Endodermal cell (in vitro differentiated cells): ENCODE results near the gene RABGAP1L. TPM values are rescaled to one million over a fixed set of nuclear protein-coding genes. Genes with fewer than 3 reads are reported as not detected.

Experiments used
- DNase-seq: peaks from one replicate; pipeline ENCODE4 v3.0.0-alpha.2; 2017
- H3K27ac ChIP-seq: 2 replicates; pipeline ENCODE4 v1.5.1; 2013; ENCODE audit warnings: mild to moderate bottlenecking, low read depth, low read length, moderate library complexity
- H3K27me3 ChIP-seq: 2 replicates; pipeline ENCODE4 v1.6.1; 2013; ENCODE audit warnings: mild to moderate bottlenecking, low read length, moderate library complexity; ENCODE audit not compliant: insufficient read depth, control insufficient read depth, poor library complexity, severe bottlenecking
- H3K36me3 ChIP-seq: 2 replicates; pipeline ENCODE4 v1.7.0; 2013; ENCODE audit warnings: mild to moderate bottlenecking, low read length, moderate library complexity; ENCODE audit not compliant: control insufficient read depth, insufficient read depth
- H3K4me1 ChIP-seq: one replicate; pipeline ENCODE4 v1.7.0; 2013; ENCODE audit warnings: low read length; ENCODE audit not compliant: control insufficient read depth, insufficient read depth
- H3K4me3 ChIP-seq: 2 replicates; pipeline ENCODE4 v1.5.1; 2013; ENCODE audit warnings: mild to moderate bottlenecking, low read length, moderate library complexity
- H3K9ac ChIP-seq: 2 replicates; pipeline ENCODE4 v1.6.1; 2013; ENCODE audit warnings: mild to moderate bottlenecking, low read length, moderate library complexity; ENCODE audit not compliant: poor library complexity, severe bottlenecking; ENCODE audit errors: extremely low read depth
- H3K9me3 ChIP-seq: 2 replicates; pipeline ENCODE4 v1.6.1; 2013; ENCODE audit warnings: mild to moderate bottlenecking, low read length, moderate library complexity; ENCODE audit not compliant: control insufficient read depth
- H3K27ac Mint-ChIP-seq: 2 replicates; pipeline ENCODE4 v1.8.0; 2020; ENCODE audit warnings: mixed read lengths
- H3K27me3 Mint-ChIP-seq: 2 replicates; pipeline ENCODE4 v1.8.0; 2021; ENCODE audit warnings: mild to moderate bottlenecking, mixed read lengths; ENCODE audit not compliant: insufficient read depth
- H3K36me3 Mint-ChIP-seq: 2 replicates; pipeline ENCODE4 v1.8.0; 2020; ENCODE audit warnings: low read depth, mixed read lengths
- H3K4me1 Mint-ChIP-seq: 2 replicates; pipeline ENCODE4 v1.8.0; 2020; ENCODE audit warnings: mixed read lengths
- H3K4me3 Mint-ChIP-seq: 2 replicates; pipeline ENCODE4 v1.8.0; 2020; ENCODE audit warnings: mild to moderate bottlenecking, moderate library complexity, mixed read lengths
- H3K9me3 Mint-ChIP-seq: 2 replicates; pipeline ENCODE4 v1.8.0; 2020; ENCODE audit warnings: mild to moderate bottlenecking, mixed read lengths
- CTCF ChIP-seq: fragments of 200-600 bp; sonication (generic); conservative IDR thresholded peaks from 2 replicates; pipeline ENCODE4 v1.5.0; 2021; ENCODE audit warnings: antibody characterized with exemption, mild to moderate bottlenecking
- WGBS, 2 experiments: methylation state at CpG; one replicate each; pipeline versions ENCODE4 v1.1.5 to v1.1.7; 2013; ENCODE audit warnings: missing lambda C conversion rate in 2 of 2, mixed read lengths in 1 of 2; ENCODE audit not compliant: insufficient coverage in 1 of 2, insufficient read length in 1 of 2; 5-methylcytosine and 5-hydroxymethylcytosine counted together
- total RNA-seq, 2 donors: library from RNA; stranded (reverse); fragmentation: NEBNext Ultra II Directional in 1 of 2; extraction: Animal tissue kit (Norgen Biotek cat#: 25700) in 1 of 2; gene quantifications; 2 replicates in 1 of 2; 3 replicates in 1 of 2; pipeline ENCODE4 v1.2.1, GENCODE V29; 2021

RABGAP1L gene
- total RNA-seq, 2 donors from 2014 or later: 32.5 to 36.9 TPM

GRCh38 chr1:174791863-174792262 is 632.5 kb downstream of the RABGAP1L start:
- Histone ChIP-seq H3K27me3 (no peaks in the 10 kb centered on the region), H3K27ac (no peak overlapping the region), H3K4me3 (no peak overlapping the region), H3K9ac (no peak overlapping the region), H3K9me3 (no peaks in the 10 kb centered on the region), H3K4me1 (no peaks in the 10 kb centered on the region), H3K36me3 (no peaks in the 10 kb centered on the region)
- no peak for TF ChIP-seq CTCF
- Mint-ChIP-seq H3K27ac (no peak overlapping the region), H3K4me1 (peaks cover 5% of the 10 kb centered on the region), H3K36me3 (no peaks in the 10 kb centered on the region), H3K27me3 (no peaks in the 10 kb centered on the region), H3K4me3 (no peak overlapping the region), H3K9me3 (no peaks in the 10 kb centered on the region)
- WGBS, 2 experiments: 75 to 83% methylated on average over 1 to 2 of the region's 2 CpGs
- no peak for DNase-seq

DNA sequence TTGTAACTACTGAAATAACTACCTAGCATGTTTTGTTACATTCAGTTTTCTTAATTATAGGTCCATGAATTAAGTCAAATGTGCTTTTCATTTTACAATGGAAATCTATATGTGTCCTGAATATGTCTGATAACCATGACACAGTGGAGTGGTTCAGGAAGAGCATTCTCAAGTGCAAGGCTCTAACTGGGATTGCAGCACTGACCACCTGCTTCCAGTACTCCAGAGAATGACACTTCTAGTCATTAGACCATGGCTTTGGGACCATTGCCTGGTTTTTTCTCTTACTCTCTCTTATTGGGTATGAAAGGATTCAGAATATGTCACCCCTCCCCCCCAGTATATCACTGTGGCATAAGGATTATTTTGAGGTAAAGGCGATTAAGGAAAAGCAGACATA is 635.5 kb downstream of the RABGAP1L start:
- Histone ChIP-seq H3K27me3 (no peaks in the 10 kb centered on the region), H3K9ac (no peak overlapping the region), H3K4me3 (no peak overlapping the region), H3K9me3 (no peaks in the 10 kb centered on the region), H3K36me3 (no peaks in the 10 kb centered on the region), H3K27ac (no peak overlapping the region), H3K4me1 (no peaks in the 10 kb centered on the region)
- no peaks in the 10 kb centered on the region for H3K27me3 Mint-ChIP-seq
- H3K4me3 Mint-ChIP-seq: no peak overlapping the region
- no peak for DNase-seq
- no peaks in the 10 kb centered on the region for H3K9me3 Mint-ChIP-seq
- peaks cover 5% of the 10 kb centered on the region for H3K4me1 Mint-ChIP-seq
- no peak for TF ChIP-seq CTCF
- no peak overlapping the region for H3K27ac Mint-ChIP-seq
- 89% methylated on average over 1 of the region's 1 CpG; no CpG with 5 or more reads in 1 of the 2 experiments for WGBS, 2 experiments
- no peaks in the 10 kb centered on the region for H3K36me3 Mint-ChIP-seq

DNA sequence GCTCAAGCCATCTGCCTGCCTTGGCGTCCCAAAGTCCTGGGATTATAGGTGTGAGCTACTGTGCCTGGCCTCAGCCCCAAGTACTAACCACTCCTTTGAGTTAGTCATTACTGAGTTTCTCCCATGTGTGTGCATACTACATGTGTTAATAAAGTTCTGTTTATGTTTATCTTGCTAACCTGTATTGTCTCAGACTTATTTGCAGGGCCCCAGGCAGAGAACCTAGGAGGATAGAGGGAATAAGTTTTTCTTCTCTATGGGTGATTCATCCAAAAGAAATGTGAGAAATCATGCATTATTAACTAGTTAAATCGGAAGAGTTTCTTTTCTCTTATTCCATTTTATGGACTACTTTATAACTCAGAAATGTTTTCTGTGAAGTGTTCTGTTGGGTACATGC is 636.5 kb downstream of the RABGAP1L start:
- H3K9ac ChIP-seq: no peak overlapping the region
- H3K4me3 ChIP-seq: no peak overlapping the region
- no peak for DNase-seq
- Mint-ChIP-seq H3K4me3 (no peak overlapping the region), H3K4me1 (peaks cover 5% of the 10 kb centered on the region), H3K36me3 (no peaks in the 10 kb centered on the region), H3K27ac (no peak overlapping the region), H3K27me3 (no peaks in the 10 kb centered on the region), H3K9me3 (no peaks in the 10 kb centered on the region)
- no peaks in the 10 kb centered on the region for H3K36me3 ChIP-seq
- TF ChIP-seq CTCF: no peak
- no peaks in the 10 kb centered on the region for H3K27me3 ChIP-seq
- no peaks in the 10 kb centered on the region for H3K9me3 ChIP-seq
- H3K4me1 ChIP-seq: peaks cover 2% of the 10 kb centered on the region
- no peak overlapping the region for H3K27ac ChIP-seq
- WGBS, 2 experiments: 96 to 100% methylated on average over 1 of the region's 2 CpGs
